ENCODE results near the gene DDX17. TPM values are rescaled to one million over a fixed set of nuclear protein-coding genes. Genes with fewer than 3 reads are reported as not detected.

DDX17 gene
- total and polyA plus RNA-seq, 4 donors = 50.0 to 555 (median 366) TPM

- Histone ChIP-seq H3K4me3 (ENCODE audit: low read length in 2 of 2) (no peak overlapping the region), H3K9me3 (ENCODE audit: control insufficient read depth, low read length) (no peaks in the 10 kb centered on the region), H3K27ac (ENCODE audit: low read depth in 1 of 2, low read length in 2 of 2) (no peak overlapping the region), H3K27me3 (ENCODE audit: control insufficient read depth in 1 of 2, insufficient read depth in 2 of 2, low read length in 1 of 2) (no peaks in the 10 kb centered on the region), H3K4me1 (ENCODE audit: control insufficient read depth in 1 of 2, insufficient read depth in 2 of 2, low read length in 2 of 2) (no peaks in the 10 kb centered on the region), H3K36me3 (ENCODE audit: control insufficient read depth in 1 of 2, insufficient read depth in 2 of 2, low read length in 1 of 2) (peaks cover 9 to 11% of the 10 kb centered on the region in 2 donors)
- no peak for ATAC-seq (ENCODE audit: low FRiP score)
- intact Hi-C loops (cut with DNase I) = loop anchor here (5.0 to 10.0 kb wide), 2 partner anchors 35 to 183 kb away; partner anchors contain the start of genes KDELR3 (in 1 of the 2) and TOMM22 (in 1 of the 2)
- no peak for DNase-seq
- 74 to 81% methylated on average over 10 of the region's 10 CpGs for WGBS, 2 donors
These were observed 4.1 kb downstream of the DDX17 start for GRCh38 chr22:38501797-38502672.

- no peaks in the 10 kb centered on the region for H3K9me3 ChIP-seq (ENCODE audit: control insufficient read depth, low read length)
- H3K27ac ChIP-seq (ENCODE audit: low read depth in 1 of 2, low read length in 2 of 2) = no peak overlapping the region
- H3K4me3 ChIP-seq (ENCODE audit: low read length in 2 of 2) = no peak overlapping the region
- no peaks in the 10 kb centered on the region for H3K4me1 ChIP-seq (ENCODE audit: control insufficient read depth in 1 of 2, insufficient read depth in 2 of 2, low read length in 2 of 2)
- no peak for DNase-seq
- intact Hi-C loops (cut with DNase I) = no loop called here
- WGBS, 2 donors = 83 to 85% methylated on average over 3 of the region's 3 CpGs
- no peaks in the 10 kb centered on the region for H3K27me3 ChIP-seq (ENCODE audit: control insufficient read depth in 1 of 2, insufficient read depth in 2 of 2, low read length in 1 of 2)
- ATAC-seq (ENCODE audit: low FRiP score) = no peak
- peaks cover 10 to 19% of the 10 kb centered on the region in 2 donors for H3K36me3 ChIP-seq (ENCODE audit: control insufficient read depth in 1 of 2, insufficient read depth in 2 of 2, low read length in 1 of 2)
These were observed 8.2 kb downstream of the DDX17 start for GRCh38 chr22:38497869-38498268.

- Histone ChIP-seq H3K27ac (ENCODE audit: low read depth in 1 of 2, low read length in 2 of 2) (no peak overlapping the region), H3K4me1 (ENCODE audit: control insufficient read depth in 1 of 2, insufficient read depth in 2 of 2, low read length in 2 of 2) (no peaks in the 10 kb centered on the region), H3K4me3 (ENCODE audit: low read length in 2 of 2) (no peak overlapping the region), H3K9me3 (ENCODE audit: control insufficient read depth, low read length) (no peaks in the 10 kb centered on the region), H3K36me3 (ENCODE audit: control insufficient read depth in 1 of 2, insufficient read depth in 2 of 2, low read length in 1 of 2) (peaks cover 9 to 14% of the 10 kb centered on the region in 2 donors), H3K27me3 (ENCODE audit: control insufficient read depth in 1 of 2, insufficient read depth in 2 of 2, low read length in 1 of 2) (no peaks in the 10 kb centered on the region)
- intact Hi-C loops (cut with DNase I) = no loop called here
- WGBS, 2 donors = 75 to 78% methylated on average over 12 of the region's 12 CpGs
- ATAC-seq (ENCODE audit: low FRiP score) (no peak), DNase-seq (no peak)
These were observed 11.2 kb downstream of the DDX17 start for GRCh38 chr22:38494939-38495338.

GRCh38 chr22:38494498-38494897, 11.6 kb downstream of the DDX17 start:
- H3K27me3 ChIP-seq (ENCODE audit: control insufficient read depth in 1 of 2, insufficient read depth in 2 of 2, low read length in 1 of 2) = no peaks in the 10 kb centered on the region
- intact Hi-C loops (cut with DNase I) = no loop called here
- no peak overlapping the region for H3K27ac ChIP-seq (ENCODE audit: low read depth in 1 of 2, low read length in 2 of 2)
- ATAC-seq (ENCODE audit: low FRiP score) (no peak), DNase-seq (no peak)
- H3K4me1 ChIP-seq (ENCODE audit: control insufficient read depth in 1 of 2, insufficient read depth in 2 of 2, low read length in 2 of 2) = no peaks in the 10 kb centered on the region
- WGBS, 2 donors = 0 to 3% methylated on average over 2 of the region's 2 CpGs
- H3K4me3 ChIP-seq (ENCODE audit: low read length in 2 of 2) = no peak overlapping the region
- peaks cover 11 to 14% of the 10 kb centered on the region in 2 donors for H3K36me3 ChIP-seq (ENCODE audit: control insufficient read depth in 1 of 2, insufficient read depth in 2 of 2, low read length in 1 of 2)
- no peaks in the 10 kb centered on the region for H3K9me3 ChIP-seq (ENCODE audit: control insufficient read depth, low read length)

GRCh38 chr22:38491707-38492348, 14.3 kb downstream of the DDX17 start:
- H3K27me3 ChIP-seq (ENCODE audit: control insufficient read depth in 1 of 2, insufficient read depth in 2 of 2, low read length in 1 of 2) = no peaks in the 10 kb centered on the region
- no peak overlapping the region for H3K4me3 ChIP-seq (ENCODE audit: low read length in 2 of 2)
- WGBS, 2 donors = 52 to 53% methylated on average over 5 of the region's 5 CpGs
- H3K9me3 ChIP-seq (ENCODE audit: control insufficient read depth, low read length) = no peaks in the 10 kb centered on the region
- H3K27ac ChIP-seq (ENCODE audit: low read depth in 1 of 2, low read length in 2 of 2) = no peak overlapping the region
- H3K36me3 ChIP-seq (ENCODE audit: control insufficient read depth in 1 of 2, insufficient read depth in 2 of 2, low read length in 1 of 2) = peaks cover 9 to 11% of the 10 kb centered on the region in 2 donors
- no peak for DNase-seq
- H3K4me1 ChIP-seq (ENCODE audit: control insufficient read depth in 1 of 2, insufficient read depth in 2 of 2, low read length in 2 of 2) = no peaks in the 10 kb centered on the region
- ATAC-seq (ENCODE audit: low FRiP score) = no peak
- intact Hi-C loops (cut with DNase I) = no loop called here

GRCh38 chr22:38490915-38491314, 15.2 kb downstream of the DDX17 start:
- Histone ChIP-seq H3K4me3 (ENCODE audit: low read length in 2 of 2) (no peak overlapping the region), H3K36me3 (ENCODE audit: control insufficient read depth in 1 of 2, insufficient read depth in 2 of 2, low read length in 1 of 2) (peaks cover 11 to 12% of the 10 kb centered on the region in 2 donors), H3K4me1 (ENCODE audit: control insufficient read depth in 1 of 2, insufficient read depth in 2 of 2, low read length in 2 of 2) (no peaks in the 10 kb centered on the region), H3K27ac (ENCODE audit: low read depth in 1 of 2, low read length in 2 of 2) (no peak overlapping the region), H3K9me3 (ENCODE audit: control insufficient read depth, low read length) (no peaks in the 10 kb centered on the region), H3K27me3 (ENCODE audit: control insufficient read depth in 1 of 2, insufficient read depth in 2 of 2, low read length in 1 of 2) (no peaks in the 10 kb centered on the region)
- peak in 1 of 2 donors; percentile 79 for DNase-seq
- WGBS, 2 donors = 4 to 6% methylated on average over 1 of the region's 1 CpG
- peak; percentile 87 for ATAC-seq (ENCODE audit: low FRiP score)
- intact Hi-C loops (cut with DNase I) = no loop called here

GRCh38 chr22:38490475-38490874, 15.6 kb downstream of the DDX17 start:
- no peak overlapping the region for H3K4me3 ChIP-seq (ENCODE audit: low read length in 2 of 2)
- H3K27ac ChIP-seq (ENCODE audit: low read depth in 1 of 2, low read length in 2 of 2) = peak overlapping the region in 1 of 2 donors; percentile 44
- DNase-seq (no peak), ATAC-seq (ENCODE audit: low FRiP score) (no peak)
- no peaks in the 10 kb centered on the region for H3K4me1 ChIP-seq (ENCODE audit: control insufficient read depth in 1 of 2, insufficient read depth in 2 of 2, low read length in 2 of 2)
- intact Hi-C loops (cut with DNase I) = no loop called here
- WGBS, 2 donors = 46 to 57% methylated on average over 2 of the region's 2 CpGs
- H3K9me3 ChIP-seq (ENCODE audit: control insufficient read depth, low read length) = no peaks in the 10 kb centered on the region
- no peaks in the 10 kb centered on the region for H3K27me3 ChIP-seq (ENCODE audit: control insufficient read depth in 1 of 2, insufficient read depth in 2 of 2, low read length in 1 of 2)
- peaks cover 11 to 14% of the 10 kb centered on the region in 2 donors for H3K36me3 ChIP-seq (ENCODE audit: control insufficient read depth in 1 of 2, insufficient read depth in 2 of 2, low read length in 1 of 2)

- Histone ChIP-seq H3K9me3 (ENCODE audit: control insufficient read depth, low read length) (no peaks in the 10 kb centered on the region), H3K4me1 (ENCODE audit: control insufficient read depth in 1 of 2, insufficient read depth in 2 of 2, low read length in 2 of 2) (no peaks in the 10 kb centered on the region), H3K36me3 (ENCODE audit: control insufficient read depth in 1 of 2, insufficient read depth in 2 of 2, low read length in 1 of 2) (peaks cover 12 to 13% of the 10 kb centered on the region in 2 donors), H3K27ac (ENCODE audit: low read depth in 1 of 2, low read length in 2 of 2) (no peak overlapping the region), H3K27me3 (ENCODE audit: control insufficient read depth in 1 of 2, insufficient read depth in 2 of 2, low read length in 1 of 2) (no peaks in the 10 kb centered on the region), H3K4me3 (ENCODE audit: low read length in 2 of 2) (no peak overlapping the region)
- WGBS, 2 donors = 69 to 73% methylated on average over 7 of the region's 7 CpGs
- intact Hi-C loops (cut with DNase I) = no loop called here
- DNase-seq (no peak), ATAC-seq (ENCODE audit: low FRiP score) (no peak)
These were observed 16.5 kb downstream of the DDX17 start for GRCh38 chr22:38489561-38490145.

Data from aorta (tissue), 5 donors.